Measurements from ENCODE around the gene ZGRF1. TPM values are rescaled to one million over a fixed set of nuclear protein-coding genes. Genes with fewer than 3 reads are reported as not detected.

Gene ZGRF1
- total and polyA plus RNA-seq, 9 of the 15 experiments (the other 6 are each of a cell fraction or from before 2014, with no cell fraction given): 8.8 to 35.2 (median 22.0) TPM

GRCh38 chr4:112636688-112637551, at the start of gene ZGRF1, which contains the start of gene LARP7 (continued):
- TF ChIP-seq MGA (IDR thresholded peaks at IDR 0.05): 0 out of 2 replicates have a peak, but pooled peaks have one; percentile 38
- peak; percentile 84 for TF ChIP-seq ATF1 (CRISPR knock-in tag; IDR thresholded peaks at IDR 0.05)
- peak; percentile 100 for TF ChIP-seq ATF1 (tag; IDR thresholded peaks at IDR 0.05)
- peak; percentile 99 for TF ChIP-seq E2F8 (IDR thresholded peaks at IDR 0.05; ENCODE audit: low read depth, partially characterized antibody)
- peak; percentile 37 for TF ChIP-seq JUN (IDR thresholded peaks at IDR 0.05; ENCODE audit: borderline replicate concordance, low read depth, low read length)
- TF ChIP-seq JUN (CRISPR knock-in tag; IDR thresholded peaks at IDR 0.05; ENCODE audit: borderline replicate concordance): no peak
- TF ChIP-seq FOS (IDR thresholded peaks at IDR 0.05; ENCODE audit: extremely low read depth, insufficient read length): peak; percentile 15
- 0 out of 2 replicates have a peak, but pooled peaks have one; percentile 31 for TF ChIP-seq MAX (CRISPR knock-in tag; IDR thresholded peaks at IDR 0.05)
- peak; percentile 83 for TF ChIP-seq ZNF395 (CRISPR knock-in tag; IDR thresholded peaks at IDR 0.05)
